Calu3 (cell line): Measurements from ENCODE around the gene XCL1. TPM values are rescaled to one million over a fixed set of nuclear protein-coding genes. Genes with fewer than 3 reads are reported as not detected.

ENCODE experiments used
- BruUV-seq: library from RNA; stranded (reverse); fragments of 400-500 nt; replicated peaks from 2 replicates; lab custom pipeline; 2021; lab: Mats Ljungman, UMichigan
- CTCF ChIA-PET: fragments of 300-600 bp; sonication (Branson Sonifier 250); formaldehyde crosslinking; loops from one replicate; lab custom pipeline; 2022; ENCODE audit warnings: antibody characterized with exemption; lab: Charles Lee
- DNase-seq: peaks from one replicate; pipeline ENCODE4 v3.0.0; 2022
- H3K27ac Mint-ChIP-seq: one replicate; pipeline ENCODE4 v1.8.0; 2022; ENCODE audit warnings: mixed read lengths; ENCODE audit not compliant: unreplicated experiment
- H3K27me3 Mint-ChIP-seq: one replicate; pipeline ENCODE4 v1.8.0; 2022; ENCODE audit warnings: mixed read lengths; ENCODE audit not compliant: unreplicated experiment
- H3K36me3 Mint-ChIP-seq: one replicate; pipeline ENCODE4 v1.8.0; 2022; ENCODE audit warnings: mild to moderate bottlenecking, moderate library complexity, mixed read lengths; ENCODE audit not compliant: insufficient read depth, unreplicated experiment
- H3K4me1 Mint-ChIP-seq: one replicate; pipeline ENCODE4 v1.8.0; 2022; ENCODE audit warnings: mild to moderate bottlenecking, low read depth, mixed read lengths; ENCODE audit not compliant: unreplicated experiment
- H3K4me3 Mint-ChIP-seq: one replicate; pipeline ENCODE4 v1.8.0; 2022; ENCODE audit warnings: mild to moderate bottlenecking, low read depth, moderate library complexity, mixed read lengths; ENCODE audit not compliant: unreplicated experiment
- H3K9me3 Mint-ChIP-seq: one replicate; pipeline ENCODE4 v1.8.0; 2022; ENCODE audit warnings: low read depth, mixed read lengths; ENCODE audit not compliant: unreplicated experiment
- intact Hi-C: fragments of 100-400 bp; cut with micrococcal nuclease; formaldehyde crosslinking; loops from one replicate; pipeline ENCODE4 v1.10.0; 2022; ENCODE audit not compliant: unreplicated experiment
- total RNA-seq: library from RNA; stranded (reverse); gene quantifications from 2 replicates; pipeline ENCODE4 v1.2.3, GENCODE V29; 2022
- TF ChIP-seq, protein P1 (sequence below): fragments of 200-600 bp; IDR thresholded peaks from one replicate; pipeline ENCODE4 v1.8.0; 2022; ENCODE audit warnings: antibody characterized with exemption; ENCODE audit not compliant: unreplicated experiment

The XCL1 gene
- total RNA-seq, 1 experiment from 2014 or later, result not detected

DNA sequence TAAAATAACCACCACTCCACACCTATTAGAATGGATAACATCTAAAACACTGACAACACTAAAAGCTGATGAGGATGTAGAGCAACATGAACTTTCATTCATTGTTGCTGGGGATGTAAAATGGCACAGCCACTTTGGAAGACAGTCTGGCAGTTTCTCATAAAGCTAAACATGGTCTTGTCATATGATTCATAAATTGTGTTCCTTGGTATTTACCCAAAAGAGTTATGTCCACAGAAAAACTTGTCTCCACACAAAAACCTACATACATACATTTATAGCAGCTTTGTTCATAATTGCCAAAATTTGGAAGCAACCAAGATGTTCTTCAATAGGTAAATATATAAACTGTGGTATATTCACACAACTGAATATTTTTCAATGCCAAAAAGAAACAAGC is 16.0 kb upstream of the XCL1 start:
- no peaks in the 10 kb centered on the region for H3K36me3 Mint-ChIP-seq
- TF ChIP-seq, protein P1, sequence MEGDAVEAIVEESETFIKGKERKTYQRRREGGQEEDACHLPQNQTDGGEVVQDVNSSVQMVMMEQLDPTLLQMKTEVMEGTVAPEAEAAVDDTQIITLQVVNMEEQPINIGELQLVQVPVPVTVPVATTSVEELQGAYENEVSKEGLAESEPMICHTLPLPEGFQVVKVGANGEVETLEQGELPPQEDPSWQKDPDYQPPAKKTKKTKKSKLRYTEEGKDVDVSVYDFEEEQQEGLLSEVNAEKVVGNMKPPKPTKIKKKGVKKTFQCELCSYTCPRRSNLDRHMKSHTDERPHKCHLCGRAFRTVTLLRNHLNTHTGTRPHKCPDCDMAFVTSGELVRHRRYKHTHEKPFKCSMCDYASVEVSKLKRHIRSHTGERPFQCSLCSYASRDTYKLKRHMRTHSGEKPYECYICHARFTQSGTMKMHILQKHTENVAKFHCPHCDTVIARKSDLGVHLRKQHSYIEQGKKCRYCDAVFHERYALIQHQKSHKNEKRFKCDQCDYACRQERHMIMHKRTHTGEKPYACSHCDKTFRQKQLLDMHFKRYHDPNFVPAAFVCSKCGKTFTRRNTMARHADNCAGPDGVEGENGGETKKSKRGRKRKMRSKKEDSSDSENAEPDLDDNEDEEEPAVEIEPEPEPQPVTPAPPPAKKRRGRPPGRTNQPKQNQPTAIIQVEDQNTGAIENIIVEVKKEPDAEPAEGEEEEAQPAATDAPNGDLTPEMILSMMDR, result no peak
- no TSS peak for BruUV-seq
- H3K9me3 Mint-ChIP-seq, result no peaks in the 10 kb centered on the region
- CTCF ChIA-PET, result no interaction called here
- intact Hi-C loops, result no loop called here
- peaks cover 5% of the 10 kb centered on the region for H3K4me1 Mint-ChIP-seq
- no peaks in the 10 kb centered on the region for H3K27me3 Mint-ChIP-seq
- no peak overlapping the region for H3K4me3 Mint-ChIP-seq
- H3K27ac Mint-ChIP-seq, result no peak overlapping the region
- no peak for DNase-seq

- no peak for DNase-seq
- H3K4me3 Mint-ChIP-seq, result no peak overlapping the region
- intact Hi-C loops, result no loop called here
Measured at GRCh38 chr1:168561989-168562388, 14.4 kb upstream of the XCL1 start.

DNA sequence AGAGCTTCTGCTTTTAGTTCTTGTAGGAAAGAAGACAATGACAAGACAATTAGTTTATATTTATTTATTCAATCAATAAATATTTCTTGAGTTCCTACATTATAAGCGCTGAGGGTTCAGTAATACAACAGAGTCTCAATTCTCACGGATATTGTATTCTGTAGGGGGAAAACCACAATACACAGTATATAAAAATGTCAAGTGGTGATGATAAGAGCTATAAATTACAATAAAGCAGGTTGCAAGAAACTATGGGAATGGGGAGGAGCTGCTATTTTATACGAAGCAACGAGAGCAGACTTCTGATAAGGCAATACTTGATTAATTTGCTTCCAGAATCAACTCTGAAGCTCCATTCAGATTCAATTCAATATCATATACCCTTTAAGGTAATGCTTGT is 10.6 kb upstream of the XCL1 start:
- no peaks in the 10 kb centered on the region for H3K4me1 Mint-ChIP-seq
- no peaks in the 10 kb centered on the region for H3K36me3 Mint-ChIP-seq
- no peak overlapping the region for H3K27ac Mint-ChIP-seq
- no peak for DNase-seq
- H3K4me3 Mint-ChIP-seq, result no peak overlapping the region
- no peaks in the 10 kb centered on the region for H3K27me3 Mint-ChIP-seq
- CTCF ChIA-PET, result interaction anchor here (0.6 kb wide), 1 partner anchor 120 kb away, joined by 6 read pairs; no protein-coding TSS in a partner anchor
- intact Hi-C loops, result no loop called here
- no peaks in the 10 kb centered on the region for H3K9me3 Mint-ChIP-seq
- TF ChIP-seq, protein P1, result no peak
- no TSS peak for BruUV-seq

More at GRCh38 chr1:168561989-168562388, 14.4 kb upstream of the XCL1 start:
- H3K36me3 Mint-ChIP-seq, result no peaks in the 10 kb centered on the region
- BruUV-seq, result no TSS peak
- H3K27me3 Mint-ChIP-seq, result no peaks in the 10 kb centered on the region
- peaks cover 5% of the 10 kb centered on the region for H3K4me1 Mint-ChIP-seq
- H3K9me3 Mint-ChIP-seq, result no peaks in the 10 kb centered on the region
- CTCF ChIA-PET, result no interaction called here
- TF ChIP-seq, protein P1, result no peak
- no peak overlapping the region for H3K27ac Mint-ChIP-seq

GRCh38 chr1:168567007-168567406 is 9.4 kb upstream of the XCL1 start:
- CTCF ChIA-PET, result no interaction called here
- intact Hi-C loops, result no loop called here
- DNase-seq, result no peak
- no peaks in the 10 kb centered on the region for H3K4me1 Mint-ChIP-seq
- no peaks in the 10 kb centered on the region for H3K36me3 Mint-ChIP-seq
- no peaks in the 10 kb centered on the region for H3K9me3 Mint-ChIP-seq
- TF ChIP-seq, protein P1, result no peak
- no peak overlapping the region for H3K27ac Mint-ChIP-seq
- H3K4me3 Mint-ChIP-seq, result no peak overlapping the region
- H3K27me3 Mint-ChIP-seq, result no peaks in the 10 kb centered on the region
- BruUV-seq, result no TSS peak
